ENCODE measurements around the gene USP26.
"Not testable (repeated sequence)": the region's sequence is repeated elsewhere in the genome, so short reads cannot be mapped to it uniquely, and the experiment has no call there.

The USP26 gene

GRCh38 chrX:133033010-133033409, 63.9 kb downstream of the USP26 start:
- no peak for DNase-seq (ENCODE audit: low spot score)

GRCh38 chrX:133018229-133018628, 78.7 kb downstream of the USP26 start:
- no peak for DNase-seq (ENCODE audit: low spot score)

- DNase-seq (ENCODE audit: low spot score): no peak
Observed at GRCh38 chrX:133007458-133007857, 89.5 kb downstream of the USP26 start.

- DNase-seq (ENCODE audit: low spot score): no peak
Observed at GRCh38 chrX:133005616-133006015, 91.3 kb downstream of the USP26 start.

- peak; percentile 33 for DNase-seq (ENCODE audit: low spot score)
Observed at GRCh38 chrX:133005042-133005441, 91.9 kb downstream of the USP26 start.

GRCh38 chrX:132999209-132999608, 97.7 kb downstream of the USP26 start:
- no peak for DNase-seq (ENCODE audit: low spot score)

GRCh38 chrX:132990835-132991234, 106.1 kb downstream of the USP26 start:
- no peak for DNase-seq (ENCODE audit: low spot score)

- no peak for DNase-seq (ENCODE audit: low spot score)
Observed at GRCh38 chrX:132986556-132986955, 110.4 kb downstream of the USP26 start.

- no peak for DNase-seq (ENCODE audit: low spot score)
Observed at GRCh38 chrX:132984058-132984650, 112.8 kb downstream of the USP26 start.

GRCh38 chrX:132983496-132983895, 113.4 kb downstream of the USP26 start:
- DNase-seq (ENCODE audit: low spot score): no peak

GRCh38 chrX:132980035-132980434, 116.9 kb downstream of the USP26 start:
- not testable (repeated sequence) for DNase-seq (ENCODE audit: low spot score)

Measured in D341Med (cell line).